ENCODE results near the gene FOXO3B.
"Not testable (repeated sequence)": the region's sequence is repeated elsewhere in the genome, so short reads cannot be mapped to it uniquely, and the experiment has no call there.

The FOXO3B gene

GRCh38 chr17:18650094-18650493 lies 32.0 kb downstream of the FOXO3B start:
- DNase-seq (ENCODE audit: low spot score), result not testable (repeated sequence)

- not testable (repeated sequence) for DNase-seq (ENCODE audit: low spot score)
Observed at GRCh38 chr17:18644291-18644690, 37.8 kb downstream of the FOXO3B start, which contains the start of gene TBC1D28. Gene TBC1D28 (minus strand): TSS chr17:18644391. CDS start chr17:18641352, 3,039 bp downstream.

GRCh38 chr17:18643124-18643523 lies 39.0 kb downstream of the FOXO3B start:
- DNase-seq (ENCODE audit: low spot score), result not testable (repeated sequence)

DNA sequence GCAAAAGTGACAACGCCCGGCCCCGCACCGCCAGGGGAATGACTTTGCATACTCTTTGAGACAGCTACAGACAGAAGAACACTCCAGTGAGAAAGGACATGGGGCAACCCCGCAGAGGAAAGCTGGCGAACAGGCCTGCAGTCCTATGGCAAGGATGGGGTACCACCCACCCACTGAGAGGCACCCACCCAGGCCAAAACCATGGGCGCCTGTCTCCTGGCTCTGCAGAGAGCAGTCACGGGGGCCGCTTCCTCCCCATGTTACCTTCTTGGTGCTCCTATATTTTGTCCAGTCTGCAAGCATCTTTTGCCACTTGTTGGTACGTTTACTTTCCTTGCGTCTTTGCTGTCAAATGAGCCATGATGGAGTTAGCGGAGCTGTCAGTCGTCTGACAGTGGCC lies 43.8 kb downstream of the FOXO3B start:
- not testable (repeated sequence) for DNase-seq (ENCODE audit: low spot score)

DNA sequence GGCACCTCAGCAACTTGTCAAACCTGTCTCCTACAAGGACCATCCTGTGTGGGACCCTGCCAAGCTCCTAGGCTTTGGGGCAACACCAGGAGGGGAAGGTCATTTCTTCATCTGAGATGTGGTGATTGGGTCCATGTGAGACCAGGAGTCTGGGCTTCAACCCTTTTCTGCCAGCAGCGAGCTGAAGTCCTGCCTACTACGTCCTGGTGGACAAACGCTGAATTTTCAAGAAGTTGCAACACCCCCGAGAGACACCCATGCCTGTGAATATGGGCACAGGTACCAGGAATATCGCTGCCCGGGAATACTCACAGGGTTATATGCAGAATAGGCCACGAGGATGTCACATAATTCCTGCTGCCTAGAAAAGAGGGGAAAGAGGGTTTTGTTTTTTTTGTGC lies 45.9 kb downstream of the FOXO3B start:
- not testable (repeated sequence) for DNase-seq (ENCODE audit: low spot score)

DNA sequence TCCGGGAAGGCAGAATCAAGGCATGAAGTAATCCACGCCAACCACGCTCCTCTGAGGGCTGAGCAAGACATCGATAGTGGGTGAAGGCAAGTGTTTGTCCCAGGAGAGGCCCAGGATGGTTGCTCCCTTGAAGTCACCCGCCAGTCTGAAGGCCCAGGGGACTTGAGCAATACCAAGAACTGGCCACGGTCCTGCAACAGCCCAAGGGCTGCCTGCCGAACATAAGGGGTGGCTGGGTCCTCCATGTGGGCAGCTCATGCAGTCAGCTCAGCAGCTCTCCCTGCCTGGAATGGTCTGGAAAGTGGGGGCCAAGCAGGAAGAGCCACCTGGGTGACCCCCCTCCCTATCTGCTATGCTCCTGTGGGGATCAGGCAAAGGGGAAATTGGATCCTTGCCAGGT lies 46.3 kb downstream of the FOXO3B start:
- DNase-seq (ENCODE audit: low spot score), result not testable (repeated sequence)

DNA sequence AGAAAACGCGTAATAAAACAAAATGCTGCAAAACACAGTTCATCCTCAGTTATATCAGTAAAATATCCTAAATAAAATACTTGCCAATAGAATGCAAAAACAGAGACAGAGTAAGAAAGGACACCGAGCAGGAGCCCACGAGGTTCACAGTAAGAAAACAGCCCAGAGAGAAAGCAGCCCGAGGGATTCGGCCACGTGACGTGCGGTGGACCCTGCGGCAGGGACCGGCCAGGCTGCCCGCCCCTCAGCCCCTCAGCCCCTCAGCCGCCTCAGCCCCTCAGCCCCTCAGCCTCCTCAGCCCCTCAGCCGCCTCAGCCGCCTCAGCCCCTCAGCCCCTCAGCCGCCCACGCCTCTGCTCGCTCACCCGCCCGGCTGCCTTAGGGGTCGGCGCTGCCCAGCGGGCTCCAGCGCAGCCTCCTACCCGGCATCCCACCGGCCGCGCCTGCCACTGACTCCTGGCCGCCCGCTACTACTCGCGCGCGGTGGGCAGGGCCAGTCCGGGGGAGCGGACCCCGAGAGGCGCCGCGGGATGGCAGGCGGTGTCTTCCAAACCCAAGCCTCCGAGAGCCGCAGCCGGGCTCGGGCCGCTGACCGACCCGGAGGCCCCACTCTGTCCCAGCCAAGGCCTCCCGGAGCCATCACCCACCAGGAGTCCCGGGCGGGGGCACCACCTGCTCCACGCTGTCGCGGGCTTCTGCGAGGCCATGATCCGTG lies 47.4 kb downstream of the FOXO3B start:
- not testable (repeated sequence) for DNase-seq (ENCODE audit: low spot score)
